Sigmoid colon (tissue), 7 donors: ENCODE results near the gene SSTR5. TPM values are rescaled to one million over a fixed set of nuclear protein-coding genes. Genes with fewer than 3 reads are reported as not detected.

Experiments
- DNase-seq: peaks from one replicate; pipeline ENCODE4 v3.0.0-alpha.2; 2019
- H3K27ac ChIP-seq, 4 donors: fragments of 200-600 bp; sonication (generic); one replicate each; pipeline ENCODE4 v1.5.1; 2016 to 2019; ENCODE audit warnings: mild to moderate bottlenecking in 1 of 4
- H3K27me3 ChIP-seq, 3 donors: fragments of 200-600 bp; sonication (generic); one replicate each; pipeline ENCODE4 v1.5.1; 2019; ENCODE audit warnings: mild to moderate bottlenecking in 1 of 3
- H3K36me3 ChIP-seq, 4 donors: fragments of 200-600 bp; sonication (generic); one replicate each; pipeline ENCODE4 v1.5.1; 2016 to 2019
- H3K4me1 ChIP-seq, 4 donors: fragments of 200-600 bp; sonication (generic); one replicate each; pipeline ENCODE4 v1.5.1; 2017 to 2019
- H3K4me3 ChIP-seq, 4 donors: fragments of 200-600 bp; sonication (generic); one replicate each; pipeline ENCODE4 v1.5.1; 2017 to 2019; ENCODE audit warnings: mild to moderate bottlenecking in 2 of 4, moderate library complexity in 1 of 4
- H3K9me3 ChIP-seq, 4 donors: fragments of 200-600 bp in 3 of 4; sonication (generic) in 3 of 4; one replicate each; pipeline versions ENCODE4 v1.5.1 to v1.6.1; 2013 to 2019
- CTCF ChIP-seq, 4 experiments: fragments of 450-650 bp in 3 of 4; fragments of 200-600 bp in 1 of 4; IDR thresholded peaks; one replicate each; pipeline ENCODE4 v1.5.1; 2016 to 2019; ENCODE audit warnings: antibody characterized with exemption in 4 of 4, mild to moderate bottlenecking in 3 of 4, moderate library complexity in 2 of 4
- EP300 ChIP-seq, 4 donors: sonication (generic); formaldehyde crosslinking; IDR thresholded peaks; one replicate each; pipeline ENCODE4 v1.6.1; 2017; ENCODE audit warnings: antibody characterized with exemption in 4 of 4
- POLR2A ChIP-seq, 2 donors: fragments of 450-650 bp; IDR thresholded peaks; one replicate each; pipeline ENCODE4 v1.6.1; 2016; ENCODE audit warnings: antibody characterized with exemption in 2 of 2, mild to moderate bottlenecking in 2 of 2, moderate library complexity in 2 of 2
- POLR2AphosphoS5 ChIP-seq, 4 donors: sonication (generic); formaldehyde crosslinking; IDR thresholded peaks; one replicate each; pipeline ENCODE4 v1.6.1; 2017; ENCODE audit warnings: antibody characterized with exemption in 4 of 4
- WGBS, 2 donors: extraction: QIAGEN DNeasy Blood & Tissue Kit; methylation state at CpG; one replicate each; pipeline ENCODE4 v1.1.7; 2013; 5-methylcytosine and 5-hydroxymethylcytosine counted together
- intact Hi-C: fragments of 100-400 bp; cut with DNase I; formaldehyde crosslinking; loops from one replicate; pipeline ENCODE4 v1.15.1; 2023
- polyA plus RNA-seq, 3 donors: library from polyadenylated mRNA; stranded (reverse); fragments of 200-250 nt; gene quantifications; one replicate each; pipeline ENCODE4 v1.2.3, GENCODE V29; 2013
- total RNA-seq, 4 donors: library from RNA; depleted of rRNA; stranded (reverse); fragments of >200 nt; gene quantifications; one replicate each; pipeline ENCODE4 v1.1.0, GENCODE V29; 2016
- donor health status: healthy with polysubstance abuse.
- donor health status: Bipolar disorder and iron deficiency.
- donor health status: healthy.

The SSTR5 gene
- total and polyA plus RNA-seq, 7 donors, result 0.04 TPM; not detected in 6

GRCh38 chr16:1051446-1051845 is 21.1 kb upstream of the SSTR5 start:
- peaks cover 12 to 65% (median 36%) of the 10 kb centered on the region in 3 donors for H3K27me3 ChIP-seq
- H3K4me3 ChIP-seq, result no peak overlapping the region
- H3K36me3 ChIP-seq, result no peaks in the 10 kb centered on the region
- intact Hi-C loops, result no loop called here
- WGBS, 2 donors, result 89 to 93% methylated on average over 17 of the region's 17 CpGs
- no peak for TF ChIP-seq POLR2A (IDR thresholded peaks at IDR 0.05)
- no peak for TF ChIP-seq EP300 (IDR thresholded peaks at IDR 0.05)
- no peak for TF ChIP-seq POLR2AphosphoS5 (IDR thresholded peaks at IDR 0.05)
- TF ChIP-seq CTCF (IDR thresholded peaks at IDR 0.05), result no peak
- H3K4me1 ChIP-seq, result peaks cover 0 to 5% (median 0%) of the 10 kb centered on the region in 4 donors
- no peak overlapping the region for H3K27ac ChIP-seq
- DNase-seq, result no peak
- no peaks in the 10 kb centered on the region for H3K9me3 ChIP-seq

GRCh38 chr16:1052721-1053120 is 19.8 kb upstream of the SSTR5 start:
- Histone ChIP-seq H3K4me3 (no peak overlapping the region), H3K36me3 (no peaks in the 10 kb centered on the region), H3K4me1 (peaks cover 0 to 5% (median 2%) of the 10 kb centered on the region in 4 donors), H3K27me3 (peaks cover 16 to 65% (median 29%) of the 10 kb centered on the region in 3 donors), H3K9me3 (no peaks in the 10 kb centered on the region), H3K27ac (no peak overlapping the region)
- TF ChIP-seq POLR2AphosphoS5 (IDR thresholded peaks at IDR 0.05), result no peak
- TF ChIP-seq POLR2A (IDR thresholded peaks at IDR 0.05), result no peak
- DNase-seq, result no peak
- intact Hi-C loops, result no loop called here
- 70 to 85% methylated on average over 9 of the region's 9 CpGs for WGBS, 2 donors

- intact Hi-C loops, result no loop called here
- H3K4me1 ChIP-seq, result peaks cover 0 to 6% (median 3%) of the 10 kb centered on the region in 4 donors
- no peak overlapping the region for H3K4me3 ChIP-seq
- TF ChIP-seq EP300 (IDR thresholded peaks at IDR 0.05), result no peak
- TF ChIP-seq CTCF (IDR thresholded peaks at IDR 0.05), result no peak
- no peak for TF ChIP-seq POLR2AphosphoS5 (IDR thresholded peaks at IDR 0.05)
- TF ChIP-seq POLR2A (IDR thresholded peaks at IDR 0.05), result no peak
- peaks cover 20 to 65% (median 30%) of the 10 kb centered on the region in 3 donors for H3K27me3 ChIP-seq
- H3K27ac ChIP-seq, result no peak overlapping the region
- WGBS, 2 donors, result 59 to 72% methylated on average over 14 of the region's 14 CpGs
- no peaks in the 10 kb centered on the region for H3K9me3 ChIP-seq
- H3K36me3 ChIP-seq, result no peaks in the 10 kb centered on the region
- DNase-seq, result no peak
Measured at GRCh38 chr16:1053121-1053521, 19.4 kb upstream of the SSTR5 start.

- no peak overlapping the region for H3K27ac ChIP-seq
- peaks cover 0 to 6% (median 3%) of the 10 kb centered on the region in 4 donors for H3K4me1 ChIP-seq
- 70 to 86% methylated on average over 21 of the region's 21 CpGs for WGBS, 2 donors
- no peaks in the 10 kb centered on the region for H3K36me3 ChIP-seq
- H3K27me3 ChIP-seq, result peaks cover 20 to 64% (median 27%) of the 10 kb centered on the region in 3 donors
- DNase-seq, result no peak
- no peaks in the 10 kb centered on the region for H3K9me3 ChIP-seq
- H3K4me3 ChIP-seq, result no peak overlapping the region
- intact Hi-C loops, result loop anchor here (2.0 kb wide), 1 partner anchor 241 kb away; no protein-coding TSS in a partner anchor
- TF ChIP-seq EP300 (IDR thresholded peaks at IDR 0.05), result no peak
Measured at GRCh38 chr16:1053700-1054368, 18.7 kb upstream of the SSTR5 start.

GRCh38 chr16:1054660-1055556 is 17.6 kb upstream of the SSTR5 start:
- 14 to 30% methylated on average over 34 of the region's 34 CpGs for WGBS, 2 donors
- no peaks in the 10 kb centered on the region for H3K9me3 ChIP-seq
- intact Hi-C loops, result loop anchor here (2.0 to 5.0 kb wide), 2 partner anchors 242 to 343 kb away; no protein-coding TSS in a partner anchor
- H3K4me3 ChIP-seq, result no peak overlapping the region
- TF ChIP-seq CTCF (IDR thresholded peaks at IDR 0.05) (peak; percentile 33 to 84 (median 79)), POLR2AphosphoS5 (IDR thresholded peaks at IDR 0.05) (no peak)
- H3K4me1 ChIP-seq, result peaks cover 0 to 6% (median 3%) of the 10 kb centered on the region in 4 donors
- no peak for DNase-seq
- no peak overlapping the region for H3K27ac ChIP-seq
- H3K27me3 ChIP-seq, result peaks cover 20 to 54% (median 26%) of the 10 kb centered on the region in 3 donors
- H3K36me3 ChIP-seq, result no peaks in the 10 kb centered on the region
